CD14-positive monocyte (primary cell): ENCODE data around the gene RIPOR3. TPM values are rescaled to one million over a fixed set of nuclear protein-coding genes. Genes with fewer than 3 reads are reported as not detected.

Experiments
- DNase-seq, 3 donors: peaks; one replicate each; pipeline ENCODE4 v3.0.0-alpha.2; 2011 to 2022
- H2AFZ ChIP-seq: 2 replicates; pipeline ENCODE4 v1.6.0; 2012; ENCODE audit warnings: mild to moderate bottlenecking, low read depth, low read length, inconsistent platforms; ENCODE audit not compliant: insufficient read depth, poor library complexity, severe bottlenecking
- H3K27ac ChIP-seq, 2 donors: 1 replicate in 1 of 2; 2 replicates in 1 of 2; pipeline ENCODE4 v1.5.1; 2012 to 2013; ENCODE audit warnings: low read length in 2 of 2, control low read depth in 1 of 2, inconsistent platforms in 1 of 2, low read depth in 1 of 2, mild to moderate bottlenecking in 1 of 2
- H3K27me3 ChIP-seq, 2 donors: one replicate each; pipeline versions ENCODE4 v1.6.0 to v1.6.1; 2011 to 2013; ENCODE audit warnings: low read length in 2 of 2; ENCODE audit not compliant: control insufficient read depth in 2 of 2, insufficient read depth in 2 of 2
- H3K36me3 ChIP-seq, 2 donors: replicated peaks in 1 of 2; 1 replicate in 1 of 2; 2 replicates in 1 of 2; pipeline versions ENCODE4 v1.5.1 to v1.6.1; 2012 to 2013; ENCODE audit warnings: low read length in 2 of 2, control low read depth in 1 of 2, inconsistent platforms in 1 of 2, mild to moderate bottlenecking in 1 of 2; ENCODE audit not compliant: insufficient read depth in 2 of 2, control insufficient read depth in 1 of 2
- H3K4me1 ChIP-seq, 2 donors: 1 replicate in 1 of 2; 2 replicates in 1 of 2; pipeline versions ENCODE4 v1.5.1 to v1.6.1; 2012 to 2013; ENCODE audit warnings: low read length in 2 of 2, control low read depth in 1 of 2, inconsistent platforms in 1 of 2, mild to moderate bottlenecking in 1 of 2, moderate library complexity in 1 of 2; ENCODE audit not compliant: insufficient read depth in 2 of 2, control insufficient read depth in 1 of 2
- H3K4me2 ChIP-seq: replicated peaks from 2 replicates; pipeline ENCODE3; 2012; ENCODE audit warnings: low read length, moderate library complexity, mild to moderate bottlenecking; ENCODE audit not compliant: poor library complexity, severe bottlenecking; ENCODE audit errors: extremely low read depth
- H3K4me3 ChIP-seq, 3 experiments: fragments of 200-600 bp in 1 of 3; sonication (generic) in 1 of 3; replicated peaks in 1 of 3; 1 replicate in 2 of 3; 2 replicates in 1 of 3; pipeline ENCODE4 v1.5.1; 2011 to 2013; ENCODE audit warnings: low read length in 3 of 3, mild to moderate bottlenecking in 3 of 3, control low read depth in 2 of 3, low read depth in 2 of 3, inconsistent platforms in 1 of 3, moderate library complexity in 1 of 3
- H3K79me2 ChIP-seq: 2 replicates; pipeline ENCODE4 v1.6.0; 2012; ENCODE audit warnings: mild to moderate bottlenecking, control low read depth, inconsistent platforms, low read length, moderate library complexity; ENCODE audit not compliant: insufficient read depth
- H3K9ac ChIP-seq: 2 replicates; pipeline ENCODE4 v1.6.0; 2017; ENCODE audit warnings: low read length, mild to moderate bottlenecking; ENCODE audit not compliant: insufficient read depth, poor library complexity, severe bottlenecking
- H3K9me3 ChIP-seq, 2 donors: replicated peaks in 1 of 2; 1 replicate in 1 of 2; 2 replicates in 1 of 2; pipeline versions ENCODE4 v1.5.1 to v1.6.1; 2012 to 2013; ENCODE audit warnings: low read length in 2 of 2, control low read depth in 1 of 2; ENCODE audit not compliant: control insufficient read depth in 1 of 2, insufficient read depth in 1 of 2
- H4K20me1 ChIP-seq: 2 replicates; pipeline ENCODE4 v1.6.0; 2012; ENCODE audit warnings: mild to moderate bottlenecking, low read length, control low read depth, moderate library complexity; ENCODE audit not compliant: insufficient read depth
- H3K27ac Mint-ChIP-seq, 7 donors: one replicate each; pipeline ENCODE4 v1.8.0; 2020; ENCODE audit warnings: mild to moderate bottlenecking in 7 of 7, mixed read lengths in 7 of 7, moderate library complexity in 6 of 7, inconsistent platforms in 2 of 7
- H3K27me3 Mint-ChIP-seq, 3 donors: one replicate each; pipeline ENCODE4 v1.8.0; 2021 to 2022; ENCODE audit warnings: low read depth in 3 of 3, mild to moderate bottlenecking in 3 of 3, mixed read lengths in 3 of 3, moderate library complexity in 3 of 3, inconsistent platforms in 1 of 3
- H3K36me3 Mint-ChIP-seq, 2 donors: one replicate each; pipeline ENCODE4 v1.8.0; 2020; ENCODE audit warnings: mixed read lengths in 2 of 2, inconsistent platforms in 1 of 2, mild to moderate bottlenecking in 1 of 2
- H3K4me1 Mint-ChIP-seq: one replicate; pipeline ENCODE4 v1.8.0; 2020; ENCODE audit warnings: mild to moderate bottlenecking, mixed read lengths
- H3K4me3 Mint-ChIP-seq, 2 donors: one replicate each; pipeline ENCODE4 v1.8.0; 2020; ENCODE audit warnings: mild to moderate bottlenecking in 2 of 2, mixed read lengths in 2 of 2, moderate library complexity in 1 of 2
- H3K9me3 Mint-ChIP-seq, 7 donors: one replicate each; pipeline ENCODE4 v1.8.0; 2020 to 2022; ENCODE audit warnings: mixed read lengths in 7 of 7, mild to moderate bottlenecking in 6 of 7, moderate library complexity in 6 of 7, inconsistent platforms in 2 of 7
- WGBS: methylation state at CpG from one replicate; pipeline ENCODE4 v1.1.5; 2013; ENCODE audit warnings: missing lambda C conversion rate; ENCODE audit not compliant: insufficient coverage; 5-methylcytosine and 5-hydroxymethylcytosine counted together
- intact Hi-C, 2 donors: fragments of 100-400 bp; cut with micrococcal nuclease; formaldehyde crosslinking; loops; one replicate each; pipeline versions ENCODE4 v1.15.0 to v1.15.1; 2023
- polyA plus RNA-seq, 3 donors: library from polyadenylated mRNA; depleted of rRNA in 1 of 3; unstranded in 2 of 3; stranded (reverse) in 1 of 3; fragments of 300-500 nt in 2 of 3; fragments of >200 nt in 1 of 3; fragmentation: Illumina TruSeq in 2 of 3; gene quantifications; 1 replicate in 2 of 3; 2 replicates in 1 of 3; pipeline ENCODE4 v1.2.3, GENCODE V29; 2012 to 2021
- TF ChIP-seq, protein P1 (sequence below): fragments of 200-600 bp; IDR thresholded peaks from one replicate; pipeline ENCODE4 v1.8.0; 2022; ENCODE audit warnings: antibody characterized with exemption, mild to moderate bottlenecking

Gene RIPOR3
- polyA plus RNA-seq, 3 donors: not detected

DNA sequence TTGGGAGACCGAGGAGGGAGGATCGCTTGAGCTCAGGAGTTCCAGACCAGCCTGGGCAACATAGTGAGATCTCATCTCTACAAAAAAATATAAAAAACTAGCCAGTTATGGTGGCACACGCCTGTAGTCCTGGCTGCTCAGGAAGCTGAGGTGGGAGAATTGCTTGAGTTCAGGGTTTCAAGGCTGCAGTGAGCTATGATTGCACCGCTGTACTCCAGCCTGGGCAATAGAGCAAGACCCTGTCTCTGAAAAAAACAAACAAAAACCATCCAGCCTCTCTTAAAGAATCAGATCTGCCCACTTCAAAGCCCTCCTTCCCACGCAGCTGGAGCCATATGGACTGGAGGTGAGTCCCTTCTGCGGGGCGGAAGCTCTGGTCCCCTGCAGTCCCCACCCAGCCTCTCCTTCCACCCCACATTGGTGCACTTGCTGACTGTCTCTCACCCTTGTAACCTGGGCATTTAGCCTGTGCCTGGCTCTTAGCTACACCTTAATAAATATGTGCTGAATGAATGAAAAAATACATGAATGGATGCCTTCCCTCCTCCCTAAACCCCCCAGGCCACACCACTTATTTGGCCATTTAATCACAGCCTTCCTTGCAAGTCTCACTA, 32.9 kb upstream of the RIPOR3 start:
- H3K9me3 ChIP-seq: no peaks in the 10 kb centered on the region
- H3K27ac Mint-ChIP-seq: no peak overlapping the region
- H3K4me2 ChIP-seq: no peak overlapping the region
- intact Hi-C loops: no loop called here
- peaks cover 2% of the 10 kb centered on the region for H3K4me1 Mint-ChIP-seq
- H3K79me2 ChIP-seq: no peaks in the 10 kb centered on the region
- no peaks in the 10 kb centered on the region for H3K27me3 ChIP-seq
- peaks cover 0 to 4% (median 3%) of the 10 kb centered on the region in 3 donors for H3K27me3 Mint-ChIP-seq
- 96% methylated on average over 5 of the region's 7 CpGs for WGBS
- H3K36me3 Mint-ChIP-seq: no peaks in the 10 kb centered on the region
- no peak overlapping the region for H3K4me3 ChIP-seq
- H3K9ac ChIP-seq: no peak overlapping the region
- no peaks in the 10 kb centered on the region for H4K20me1 ChIP-seq
- H3K4me1 ChIP-seq: no peaks in the 10 kb centered on the region
- no peak overlapping the region for H2AFZ ChIP-seq
- TF ChIP-seq, protein P1, sequence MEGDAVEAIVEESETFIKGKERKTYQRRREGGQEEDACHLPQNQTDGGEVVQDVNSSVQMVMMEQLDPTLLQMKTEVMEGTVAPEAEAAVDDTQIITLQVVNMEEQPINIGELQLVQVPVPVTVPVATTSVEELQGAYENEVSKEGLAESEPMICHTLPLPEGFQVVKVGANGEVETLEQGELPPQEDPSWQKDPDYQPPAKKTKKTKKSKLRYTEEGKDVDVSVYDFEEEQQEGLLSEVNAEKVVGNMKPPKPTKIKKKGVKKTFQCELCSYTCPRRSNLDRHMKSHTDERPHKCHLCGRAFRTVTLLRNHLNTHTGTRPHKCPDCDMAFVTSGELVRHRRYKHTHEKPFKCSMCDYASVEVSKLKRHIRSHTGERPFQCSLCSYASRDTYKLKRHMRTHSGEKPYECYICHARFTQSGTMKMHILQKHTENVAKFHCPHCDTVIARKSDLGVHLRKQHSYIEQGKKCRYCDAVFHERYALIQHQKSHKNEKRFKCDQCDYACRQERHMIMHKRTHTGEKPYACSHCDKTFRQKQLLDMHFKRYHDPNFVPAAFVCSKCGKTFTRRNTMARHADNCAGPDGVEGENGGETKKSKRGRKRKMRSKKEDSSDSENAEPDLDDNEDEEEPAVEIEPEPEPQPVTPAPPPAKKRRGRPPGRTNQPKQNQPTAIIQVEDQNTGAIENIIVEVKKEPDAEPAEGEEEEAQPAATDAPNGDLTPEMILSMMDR: no peak
- H3K27ac ChIP-seq: no peak overlapping the region
- H3K4me3 Mint-ChIP-seq: no peak overlapping the region
- no peaks in the 10 kb centered on the region for H3K36me3 ChIP-seq
- no peaks in the 10 kb centered on the region for H3K9me3 Mint-ChIP-seq
- no peak for DNase-seq

DNA sequence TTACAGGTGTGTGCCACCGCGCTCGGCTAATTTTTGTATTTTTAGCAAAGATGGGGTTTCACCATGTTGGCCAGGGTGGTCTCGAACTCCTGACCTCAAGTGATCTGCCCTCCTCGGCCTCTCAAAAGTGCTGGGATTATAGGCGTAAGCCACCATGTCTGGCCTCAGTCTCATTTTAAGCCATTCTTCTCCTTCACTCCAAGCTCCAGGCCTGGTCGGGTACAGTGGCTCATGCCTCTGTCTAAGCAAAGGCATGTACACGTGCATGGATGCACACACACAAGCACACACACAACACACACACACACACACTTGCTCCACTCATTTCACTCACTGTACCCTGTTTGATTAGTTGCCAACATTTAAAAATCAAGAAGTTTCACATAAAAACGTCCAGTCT, 32.3 kb upstream of the RIPOR3 start:
- TF ChIP-seq, protein P1: no peak
- Mint-ChIP-seq H3K36me3 (no peaks in the 10 kb centered on the region), H3K4me3 (no peak overlapping the region), H3K27me3 (peaks cover 0 to 4% (median 0%) of the 10 kb centered on the region in 3 donors), H3K27ac (no peak overlapping the region), H3K4me1 (peaks cover 2% of the 10 kb centered on the region), H3K9me3 (no peaks in the 10 kb centered on the region)
- Histone ChIP-seq H3K27me3 (no peaks in the 10 kb centered on the region), H4K20me1 (no peaks in the 10 kb centered on the region), H2AFZ (no peak overlapping the region), H3K9me3 (no peaks in the 10 kb centered on the region), H3K4me3 (no peak overlapping the region), H3K4me1 (no peaks in the 10 kb centered on the region), H3K9ac (no peak overlapping the region), H3K36me3 (no peaks in the 10 kb centered on the region), H3K79me2 (no peaks in the 10 kb centered on the region), H3K27ac (no peak overlapping the region), H3K4me2 (no peak overlapping the region)
- DNase-seq: no peak
- intact Hi-C loops: no loop called here
- 98% methylated on average over 6 of the region's 9 CpGs for WGBS
